G401.6 (cell line): ENCODE data around the gene EOGT.

Experiments used
- FAIRE-seq: peaks from 2 replicates; lab custom pipeline; 2012; peaks lifted over from hg19 to GRCh38; lab: Jason Lieb, UNC

The EOGT gene

GRCh38 chr3:69009559-69010410, 3.7 kb downstream of the EOGT start:
- peak; percentile 28 for FAIRE-seq

- no peak for FAIRE-seq
These were observed 4.5 kb downstream of the EOGT start for GRCh38 chr3:69008980-69009379.

- FAIRE-seq = no peak
These were observed 7.5 kb downstream of the EOGT start for GRCh38 chr3:69005791-69006482.

GRCh38 chr3:69005071-69005790, 8.3 kb downstream of the EOGT start:
- FAIRE-seq = no peak

- no peak for FAIRE-seq
These were observed 9.3 kb downstream of the EOGT start for GRCh38 chr3:69004138-69004537.

- no peak for FAIRE-seq
These were observed 13.9 kb downstream of the EOGT start for GRCh38 chr3:68999605-69000004.

- no peak for FAIRE-seq
These were observed 14.3 kb downstream of the EOGT start for GRCh38 chr3:68999158-68999557.

GRCh38 chr3:68997887-68998286, 15.6 kb downstream of the EOGT start:
- no peak for FAIRE-seq

GRCh38 chr3:68996356-68996995, 17.0 kb downstream of the EOGT start:
- FAIRE-seq = no peak

- FAIRE-seq = no peak
These were observed 24.7 kb downstream of the EOGT start for GRCh38 chr3:68988740-68989139.

GRCh38 chr3:68987322-68987721, 26.2 kb downstream of the EOGT start:
- no peak for FAIRE-seq

GRCh38 chr3:68986496-68987208, 26.8 kb downstream of the EOGT start:
- FAIRE-seq = no peak

- no peak for FAIRE-seq
These were observed 28.2 kb downstream of the EOGT start for GRCh38 chr3:68985146-68985790.

- no peak for FAIRE-seq
These were observed 29.4 kb downstream of the EOGT start for GRCh38 chr3:68984011-68984530.

GRCh38 chr3:68977486-68978167, 35.9 kb downstream of the EOGT start:
- no peak for FAIRE-seq

GRCh38 chr3:68974711-68975110, 38.8 kb downstream of the EOGT start:
- no peak for FAIRE-seq

GRCh38 chr3:68973639-68974038, 39.8 kb downstream of the EOGT start:
- FAIRE-seq = no peak

GRCh38 chr3:68972358-68972979, 41.0 kb downstream of the EOGT start:
- peak; percentile 91 for FAIRE-seq

GRCh38 chr3:68964694-68965093, 48.8 kb downstream of the EOGT start:
- no peak for FAIRE-seq

- no peak for FAIRE-seq
These were observed 49.6 kb downstream of the EOGT start for GRCh38 chr3:68963891-68964290.
